GM19438 (cell line): Measurements from ENCODE around the gene RNF144A.

Experiments
- ATAC-seq: cut with Tn5 transposase; IDR thresholded peaks from one replicate; pipeline ENCODE4 v1.9.1; 2021; ENCODE audit warnings: low read depth; ENCODE audit not compliant: unreplicated experiment

The RNF144A gene

GRCh38 chr2:7018282-7018701 is 101.1 kb downstream of the RNF144A start:
- ATAC-seq, result no peak

GRCh38 chr2:7018767-7019166 is 101.6 kb downstream of the RNF144A start:
- no peak for ATAC-seq

GRCh38 chr2:7019191-7019590 is 102.0 kb downstream of the RNF144A start:
- no peak for ATAC-seq

- ATAC-seq, result no peak
Observed at GRCh38 chr2:7020059-7020458, 102.8 kb downstream of the RNF144A start.

GRCh38 chr2:7020468-7020867 is 103.3 kb downstream of the RNF144A start:
- no peak for ATAC-seq

GRCh38 chr2:7020939-7021470 is 103.8 kb downstream of the RNF144A start:
- no peak for ATAC-seq

GRCh38 chr2:7022492-7023385 is 105.5 kb downstream of the RNF144A start:
- no peak for ATAC-seq

- no peak for ATAC-seq
Observed at GRCh38 chr2:7023542-7023941, 106.3 kb downstream of the RNF144A start.

GRCh38 chr2:7024261-7024660 is 107.0 kb downstream of the RNF144A start:
- ATAC-seq, result no peak

- no peak for ATAC-seq
Observed at GRCh38 chr2:7025082-7025481, 107.9 kb downstream of the RNF144A start.

GRCh38 chr2:7026742-7027141 is 109.5 kb downstream of the RNF144A start:
- no peak for ATAC-seq

- no peak for ATAC-seq
Observed at GRCh38 chr2:7027411-7027810, 110.2 kb downstream of the RNF144A start.

- no peak for ATAC-seq
Observed at GRCh38 chr2:7027956-7028655, 110.9 kb downstream of the RNF144A start.

GRCh38 chr2:7028846-7029245 is 111.6 kb downstream of the RNF144A start:
- ATAC-seq, result no peak

GRCh38 chr2:7029291-7030059 is 112.3 kb downstream of the RNF144A start:
- no peak for ATAC-seq

GRCh38 chr2:7030810-7031209 is 113.6 kb downstream of the RNF144A start:
- ATAC-seq, result no peak

- ATAC-seq, result no peak
Observed at GRCh38 chr2:7031547-7032245, 114.5 kb downstream of the RNF144A start.

GRCh38 chr2:7032371-7032770 is 115.2 kb downstream of the RNF144A start:
- no peak for ATAC-seq

- ATAC-seq, result no peak
Observed at GRCh38 chr2:7033136-7033960, 116.1 kb downstream of the RNF144A start.
